GM06990 (cell line): ENCODE data around the gene RER1.

Source experiments
- DNase-seq: peaks from one replicate; pipeline ENCODE4 v3.0.0-alpha.2; 2011; ENCODE audit not compliant: insufficient read length; ENCODE audit errors: extremely low read depth
- H3K27me3 ChIP-seq: replicated peaks from 2 replicates; pipeline ENCODE4 v1.6.0; 2011; ENCODE audit warnings: low read length; ENCODE audit not compliant: control insufficient read depth, insufficient read depth
- H3K36me3 ChIP-seq: 2 replicates; pipeline ENCODE4 v1.5.1; 2011; ENCODE audit warnings: low read length; ENCODE audit not compliant: control insufficient read depth, insufficient read depth
- H3K4me3 ChIP-seq: replicated peaks from 2 replicates; pipeline ENCODE4 v1.5.1; 2011; ENCODE audit warnings: low read depth, mild to moderate bottlenecking, control low read depth, low read length
- CTCF ChIP-seq: IDR thresholded peaks from 2 replicates; pipeline ENCODE4 v1.5.1; 2011; ENCODE audit warnings: low read length, control low read depth, mild to moderate bottlenecking, inconsistent platforms; ENCODE audit not compliant: insufficient read depth, poor library complexity, severe bottlenecking

Gene RER1

GRCh38 chr1:2356401-2356800 lies 35.2 kb upstream of the RER1 start:
- no peaks in the 10 kb centered on the region for H3K27me3 ChIP-seq

GRCh38 chr1:2356911-2357845 lies 34.5 kb upstream of the RER1 start:
- no peak overlapping the region for H3K4me3 ChIP-seq
- H3K36me3 ChIP-seq, result no peaks in the 10 kb centered on the region
- no peak for TF ChIP-seq CTCF
- DNase-seq, result no peak
- no peaks in the 10 kb centered on the region for H3K27me3 ChIP-seq

More at GRCh38 chr1:2356401-2356800, 35.2 kb upstream of the RER1 start:
- DNase-seq, result no peak
- Histone ChIP-seq H3K36me3 (no peaks in the 10 kb centered on the region), H3K4me3 (no peak overlapping the region)
- TF ChIP-seq CTCF, result no peak

- H3K4me3 ChIP-seq, result no peak overlapping the region
- no peak for TF ChIP-seq CTCF
- H3K27me3 ChIP-seq, result no peaks in the 10 kb centered on the region
- H3K36me3 ChIP-seq, result no peaks in the 10 kb centered on the region
- DNase-seq, result no peak
Measured at GRCh38 chr1:2358072-2358471, 33.6 kb upstream of the RER1 start.

GRCh38 chr1:2358651-2359640 lies 32.7 kb upstream of the RER1 start:
- DNase-seq, result no peak
- H3K4me3 ChIP-seq, result no peak overlapping the region
- H3K36me3 ChIP-seq, result no peaks in the 10 kb centered on the region
- no peak for TF ChIP-seq CTCF
- H3K27me3 ChIP-seq, result no peaks in the 10 kb centered on the region

GRCh38 chr1:2360588-2361364 lies 30.9 kb upstream of the RER1 start:
- H3K36me3 ChIP-seq, result no peaks in the 10 kb centered on the region
- H3K4me3 ChIP-seq, result no peak overlapping the region
- TF ChIP-seq CTCF, result no peak
- no peaks in the 10 kb centered on the region for H3K27me3 ChIP-seq
- DNase-seq, result no peak
